NCI-H345 (cell line): ENCODE measurements around the gene MYO5C.
A peak's percentile ranks its signal among the peaks of the same experiment; 100 is the strongest.
"Not testable (repeated sequence)": the region's sequence is repeated elsewhere in the genome, so short reads cannot be mapped to it uniquely, and the experiment has no call there.

Experiments
- DNase-seq: peaks from one replicate; lab custom pipeline; 2025; lab: John Stamatoyannopoulos, UW

Gene MYO5C

GRCh38 chr15:52170199-52170598 is 125.4 kb downstream of the MYO5C start:
- DNase-seq: not testable (repeated sequence)

DNA sequence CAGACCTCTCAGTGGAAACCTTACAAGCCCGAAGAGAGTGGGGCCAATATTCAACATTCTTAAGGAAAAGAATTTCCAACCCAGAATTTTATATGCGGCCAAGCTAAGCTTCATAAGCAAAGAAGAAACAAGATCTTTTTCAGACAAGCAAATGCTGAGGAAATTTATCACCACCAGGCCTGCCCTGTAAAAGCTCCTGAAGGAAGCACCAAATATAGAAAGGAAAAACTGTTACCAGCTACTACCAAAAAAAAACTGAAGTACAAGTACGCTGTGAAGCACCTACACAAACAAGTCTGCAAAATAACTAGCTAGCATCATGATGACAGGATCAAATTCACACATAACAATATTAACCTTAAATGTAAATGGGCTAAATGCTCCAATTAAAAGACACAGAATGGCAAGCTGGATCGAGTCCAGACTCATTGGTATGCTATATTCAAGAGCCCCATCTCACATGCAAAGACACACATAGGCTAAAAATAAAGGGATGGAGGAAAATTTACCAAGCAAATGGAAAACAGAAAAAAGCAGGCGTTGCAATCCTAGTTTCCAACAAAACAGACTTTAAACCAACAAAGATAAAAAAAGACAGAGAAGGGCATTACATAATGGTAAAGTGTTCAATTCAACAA is 130.0 kb downstream of the MYO5C start:
- DNase-seq: peak; percentile 49

- DNase-seq: no peak
Measured at GRCh38 chr15:52164631-52165265, 130.9 kb downstream of the MYO5C start.

DNA sequence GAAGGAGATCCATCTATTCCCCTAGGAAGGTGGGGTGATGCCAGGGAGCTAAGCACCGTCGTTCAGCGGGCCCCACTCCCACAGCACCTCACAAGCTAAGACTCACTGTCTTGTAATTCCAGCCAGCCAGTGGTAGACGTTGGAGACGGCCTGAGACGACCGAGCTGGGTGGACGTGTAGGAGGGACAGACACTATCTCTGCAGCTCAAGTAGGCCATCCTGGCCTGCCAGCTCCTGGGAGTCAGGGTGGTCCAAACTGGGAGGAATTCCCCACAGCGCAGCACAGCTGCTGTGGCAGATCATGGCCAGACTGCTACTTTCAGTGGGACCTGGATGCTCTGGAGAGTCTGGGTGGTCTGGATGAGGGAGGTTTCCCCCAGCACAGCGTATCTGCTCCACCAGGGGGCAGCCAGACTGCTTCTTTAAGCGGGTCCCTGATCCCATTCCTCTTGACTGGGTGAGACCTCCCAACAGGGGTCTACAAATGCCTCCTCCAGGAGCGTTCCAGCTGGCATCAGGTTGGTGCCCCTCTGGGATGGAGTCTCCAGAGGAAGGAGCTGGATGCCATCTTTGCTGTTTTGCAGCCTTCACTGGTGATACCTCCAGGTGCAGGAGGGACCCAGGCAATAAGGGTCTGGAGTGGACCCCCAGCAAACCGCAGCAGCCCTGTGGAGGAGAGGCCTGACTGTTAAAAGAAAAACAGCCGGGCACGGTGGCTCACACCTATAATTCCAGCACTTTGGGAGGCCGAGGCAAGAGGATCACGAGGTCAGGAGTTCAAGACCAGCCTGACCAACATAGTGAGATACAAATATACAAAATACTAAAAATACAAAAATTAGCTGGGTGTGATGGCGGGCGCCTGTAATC is 132.0 kb downstream of the MYO5C start:
- no peak for DNase-seq

GRCh38 chr15:52162876-52163275 is 132.7 kb downstream of the MYO5C start:
- no peak for DNase-seq

DNA sequence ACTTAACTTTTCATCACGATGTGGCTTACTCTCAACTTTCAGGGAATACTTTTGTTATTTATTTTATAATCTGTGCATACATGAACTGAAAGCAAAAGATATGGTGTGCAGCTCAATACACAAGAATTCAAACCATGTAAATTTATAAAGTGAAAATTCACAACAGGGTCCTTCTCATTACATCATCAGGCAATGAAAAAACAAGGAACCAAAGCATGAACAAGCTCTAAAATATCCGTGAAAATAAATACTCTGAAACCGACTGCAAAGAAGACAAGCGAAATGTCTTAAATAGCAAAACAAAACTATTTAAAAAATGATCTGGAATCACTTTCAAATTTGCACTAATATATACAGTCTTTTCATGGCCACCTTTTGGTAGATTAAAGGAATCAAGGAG is 133.3 kb downstream of the MYO5C start:
- no peak for DNase-seq

DNA sequence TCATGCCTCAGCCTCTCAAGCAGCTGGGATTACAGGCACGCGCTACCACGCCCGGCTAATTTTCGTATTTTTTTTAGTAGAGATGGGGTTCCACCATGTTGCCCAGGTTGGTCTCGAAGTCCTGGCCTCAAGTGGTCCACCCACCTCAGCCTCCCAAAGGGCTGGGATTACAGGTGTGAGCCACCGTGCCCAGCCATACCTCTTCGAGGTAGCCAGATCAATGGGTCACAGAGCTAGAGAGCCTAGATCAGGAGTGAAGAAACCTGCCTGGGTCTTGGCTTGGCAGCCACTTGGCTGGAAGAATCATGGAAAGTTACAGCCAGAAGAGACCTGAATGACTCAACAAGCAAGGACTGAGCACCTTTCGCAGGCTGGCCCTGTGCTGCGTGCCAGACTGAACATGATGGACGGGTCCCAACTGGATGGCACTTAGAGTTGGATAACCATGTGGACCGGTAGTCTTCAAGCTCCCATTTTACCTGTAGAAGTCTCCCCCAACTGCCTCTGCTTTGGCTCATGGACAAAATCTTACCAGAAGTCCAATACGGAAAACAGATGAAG is 134.1 kb downstream of the MYO5C start:
- no peak for DNase-seq

- DNase-seq: no peak
Measured at GRCh38 chr15:52159645-52160044, 136.0 kb downstream of the MYO5C start.

DNA sequence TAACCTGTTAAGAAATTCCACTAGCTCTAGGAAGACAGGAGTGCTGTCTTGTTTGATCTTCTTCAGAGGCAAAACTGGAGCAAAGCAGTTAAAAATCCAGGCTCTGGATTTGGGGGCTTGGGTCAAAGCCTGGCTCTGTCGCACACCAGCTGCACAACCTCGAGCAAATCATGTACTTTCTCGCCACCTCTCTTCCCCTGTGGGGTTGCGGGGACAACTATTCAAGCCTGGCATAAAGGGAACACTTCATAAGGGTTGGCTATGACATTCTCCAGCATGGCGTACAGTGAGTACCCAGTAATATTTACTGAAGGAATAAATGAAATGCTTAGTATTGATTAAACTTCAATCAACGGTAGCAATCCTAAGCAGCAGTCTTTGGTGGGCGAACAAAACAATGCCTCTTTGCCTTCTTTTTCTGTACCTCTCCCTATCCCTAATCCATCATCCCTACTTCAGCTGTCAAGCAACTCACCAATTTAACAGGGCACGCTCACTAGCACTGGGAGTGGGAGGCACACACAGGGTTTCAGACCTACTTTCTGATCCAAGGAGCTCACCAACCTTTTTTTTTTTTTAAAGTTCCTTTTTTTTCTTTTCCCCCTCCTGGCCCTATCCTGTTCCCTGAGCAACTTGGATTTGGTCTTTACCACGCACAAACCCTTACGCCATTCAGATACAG is 137.4 kb downstream of the MYO5C start:
- DNase-seq: no peak

- no peak for DNase-seq
Measured at GRCh38 chr15:52155878-52156277, 139.7 kb downstream of the MYO5C start.

DNA sequence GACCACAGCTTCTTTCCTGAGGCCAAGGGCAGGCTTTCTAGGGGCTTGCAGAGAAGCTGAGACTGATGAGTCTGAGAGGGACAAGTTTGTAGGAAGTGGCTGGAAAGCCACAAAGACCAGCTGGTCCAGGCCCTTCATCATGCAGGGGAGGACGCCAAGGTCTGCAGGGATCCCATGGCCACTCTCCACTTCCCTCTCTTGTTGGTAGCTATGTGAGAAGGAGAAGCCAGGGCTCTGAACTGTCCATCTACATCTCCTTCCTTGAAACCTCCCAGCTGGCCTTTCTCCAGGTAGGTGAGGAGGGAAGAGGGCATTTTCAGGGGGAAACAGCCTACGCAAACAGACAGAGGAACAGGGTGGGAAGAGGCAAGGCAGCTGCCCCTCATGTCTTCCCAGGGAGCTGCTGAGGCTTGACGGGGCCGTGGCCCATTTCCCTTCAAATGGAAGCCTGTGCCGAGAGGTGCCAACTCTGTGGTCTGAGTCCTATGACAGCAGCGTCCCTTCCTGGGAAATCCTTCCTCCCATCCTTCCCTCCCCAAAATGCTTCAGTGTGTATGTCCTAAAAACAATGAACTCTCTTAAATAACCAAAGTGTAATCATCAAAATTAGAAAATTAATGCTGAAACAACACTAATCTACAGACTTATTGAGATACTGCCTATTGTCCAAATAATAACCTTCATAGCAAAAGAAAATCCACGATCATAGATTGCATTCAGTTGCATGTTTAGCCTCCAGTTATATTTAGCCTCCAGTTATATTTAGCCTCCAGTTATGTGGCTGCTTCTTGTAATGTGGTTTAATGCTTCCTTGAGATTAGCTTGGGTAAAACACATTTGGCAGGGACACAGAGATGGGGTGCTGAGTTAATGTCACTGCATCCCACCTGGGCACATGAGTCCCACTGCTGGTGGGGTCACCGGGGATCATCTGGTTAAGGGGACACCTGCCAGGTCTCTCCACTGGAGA is 140.4 kb downstream of the MYO5C start:
- DNase-seq: no peak

DNA sequence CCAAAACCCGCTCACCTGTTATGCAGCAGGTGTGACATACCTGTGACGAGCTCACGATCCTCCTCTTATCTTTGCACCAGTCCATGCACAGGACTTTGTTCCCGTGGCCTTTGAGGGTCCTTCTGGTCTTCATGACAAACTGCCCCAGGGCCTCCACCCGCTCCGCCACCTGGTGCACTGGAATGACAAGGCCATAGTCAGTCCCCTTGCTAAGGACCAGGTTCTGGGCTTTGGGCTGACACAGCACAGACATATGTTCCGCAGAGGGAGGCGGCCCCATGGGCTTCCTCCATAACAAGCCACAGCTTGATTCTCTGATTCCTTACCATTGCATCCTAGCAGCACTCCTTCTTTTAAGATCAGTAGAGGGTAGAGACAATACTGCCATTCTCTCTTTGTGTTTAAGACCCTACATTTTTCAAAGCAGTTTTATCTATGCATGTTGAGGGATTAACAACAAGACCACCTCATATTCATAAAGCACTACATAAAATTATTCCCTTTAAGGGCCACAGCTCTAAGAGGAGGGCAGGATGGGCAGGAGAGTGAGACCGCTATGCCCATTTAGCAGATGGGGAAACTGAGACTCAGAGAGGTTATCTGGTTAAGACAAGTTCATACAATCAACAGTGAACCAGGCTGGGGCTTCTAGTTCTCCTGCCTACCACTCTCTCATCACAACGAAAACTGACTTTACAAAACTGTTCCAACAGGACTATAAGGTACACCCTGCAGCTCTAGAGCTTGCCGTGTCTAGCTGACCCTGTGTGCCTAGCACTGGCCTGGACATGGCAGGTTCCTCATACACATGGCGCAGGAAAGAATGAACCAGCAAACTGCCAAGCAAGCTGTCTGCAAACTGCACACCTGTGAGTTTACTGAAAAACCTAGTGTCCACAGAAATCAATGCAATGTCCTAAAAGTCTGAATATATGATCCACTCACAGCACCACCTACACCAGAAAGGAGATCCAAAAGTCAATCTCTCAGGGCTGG is 141.4 kb downstream of the MYO5C start:
- DNase-seq: peak; percentile 12

DNA sequence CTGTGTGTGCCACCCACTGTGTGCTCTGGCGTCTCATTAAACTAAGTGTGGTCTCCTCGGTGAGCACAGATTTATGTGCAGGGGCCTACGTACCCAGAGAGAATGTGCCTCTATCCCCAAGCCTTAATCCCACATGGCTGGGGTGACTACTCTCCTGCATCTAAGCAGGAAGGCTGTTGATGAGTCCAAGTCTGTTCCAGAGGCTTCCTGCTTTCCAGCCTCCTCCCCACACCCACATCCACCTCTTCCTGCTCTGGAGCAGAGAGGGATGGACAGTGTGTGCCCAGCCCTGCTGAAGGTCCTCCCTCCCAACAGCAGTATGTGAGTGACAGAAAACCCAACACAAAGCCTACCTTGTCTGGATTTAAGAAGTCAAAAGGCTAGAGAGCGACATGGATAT is 144.3 kb downstream of the MYO5C start:
- no peak for DNase-seq

DNA sequence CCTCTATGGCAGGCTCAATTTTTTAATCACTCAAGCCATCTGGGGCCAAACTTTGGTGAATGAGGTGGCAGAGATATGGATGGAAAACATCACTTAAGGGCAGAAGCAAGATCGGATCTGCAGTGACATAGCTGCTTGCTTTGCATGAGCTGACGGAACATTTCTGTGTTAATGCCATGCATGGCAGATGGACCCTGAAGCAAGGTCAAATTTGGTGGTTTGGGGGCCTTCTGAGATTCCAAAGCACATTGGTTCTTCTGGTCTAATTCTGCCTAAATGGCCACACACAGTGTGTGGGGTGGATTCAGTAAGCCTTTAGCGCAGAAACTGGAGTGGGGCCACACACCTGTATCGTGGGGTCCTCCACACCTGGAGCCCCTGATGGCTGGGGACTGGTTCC is 144.7 kb downstream of the MYO5C start:
- no peak for DNase-seq

DNA sequence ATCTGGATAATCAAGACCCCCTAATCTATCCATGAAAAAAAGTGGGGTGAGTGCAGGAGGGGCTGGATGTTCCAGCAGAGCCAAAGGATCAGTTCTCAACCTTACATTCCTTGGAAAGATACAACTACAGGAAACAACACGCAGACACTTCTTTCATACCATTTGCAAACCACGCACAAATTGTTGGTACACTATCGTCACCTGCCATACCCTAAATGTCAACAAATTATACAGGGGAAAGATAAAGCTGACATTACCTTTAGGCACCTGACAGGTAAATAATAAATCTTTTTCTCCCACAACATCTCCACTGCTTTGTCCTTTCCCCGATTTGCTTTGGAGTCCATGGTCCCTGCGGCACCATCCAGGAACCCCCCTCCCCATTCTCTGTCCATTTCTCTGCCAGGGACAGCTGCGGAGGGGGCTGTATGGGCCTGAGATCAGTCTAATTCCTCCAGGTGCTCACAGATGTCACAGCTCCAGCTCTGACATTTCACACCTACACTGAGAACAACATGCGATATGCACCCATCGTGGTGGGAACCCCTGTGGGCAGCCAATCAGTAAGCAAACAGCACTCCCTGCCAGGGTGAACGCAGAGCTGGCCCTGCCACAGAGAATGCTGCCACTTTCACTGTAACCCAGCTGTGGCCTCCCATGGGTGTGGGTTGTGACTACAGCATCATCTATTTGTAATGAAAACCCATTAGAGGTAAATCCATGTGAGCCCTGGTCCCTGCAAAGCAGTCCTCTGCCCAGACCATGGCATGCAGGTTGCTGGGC is 145.4 kb downstream of the MYO5C start:
- DNase-seq: no peak

- DNase-seq: no peak
Measured at GRCh38 chr15:52148403-52148802, 147.2 kb downstream of the MYO5C start.

DNA sequence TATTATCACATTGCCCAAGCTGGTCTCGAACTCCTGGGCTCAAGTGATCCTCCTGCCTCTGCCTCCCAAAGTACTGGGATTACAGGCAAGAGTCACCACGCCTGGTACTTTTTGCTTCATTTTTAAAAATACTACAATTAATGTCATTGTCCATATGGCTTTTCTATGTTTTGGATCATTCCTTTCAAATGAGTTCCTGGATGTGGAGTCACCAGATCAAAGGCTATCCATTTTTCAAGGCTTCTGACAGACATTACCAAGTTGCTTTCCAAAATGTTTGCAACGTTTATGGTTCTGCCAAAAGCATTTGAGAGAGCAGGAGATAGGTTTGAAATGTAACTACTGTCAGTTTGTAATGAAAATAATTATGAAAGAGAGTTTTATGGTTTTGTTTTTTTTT is 148.8 kb downstream of the MYO5C start:
- no peak for DNase-seq

DNA sequence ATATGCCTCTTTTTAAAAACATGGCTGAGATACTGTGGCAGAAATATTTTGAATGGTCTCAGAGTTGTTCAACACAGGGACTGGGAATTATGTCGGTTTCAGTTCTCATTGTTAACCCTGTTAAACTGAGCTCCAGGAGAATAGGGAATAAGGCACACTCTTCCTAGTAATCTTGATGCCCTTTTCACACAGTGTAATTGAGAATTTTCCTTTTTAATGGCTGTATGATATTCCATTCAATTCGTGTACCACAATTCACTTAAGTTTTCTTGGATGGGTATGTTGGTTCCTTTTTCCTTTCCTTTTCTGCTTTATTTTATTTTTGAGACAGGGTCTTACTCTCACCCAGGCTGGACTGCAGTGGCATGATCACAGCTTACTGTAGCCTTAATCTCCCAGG is 149.3 kb downstream of the MYO5C start:
- no peak for DNase-seq

DNA sequence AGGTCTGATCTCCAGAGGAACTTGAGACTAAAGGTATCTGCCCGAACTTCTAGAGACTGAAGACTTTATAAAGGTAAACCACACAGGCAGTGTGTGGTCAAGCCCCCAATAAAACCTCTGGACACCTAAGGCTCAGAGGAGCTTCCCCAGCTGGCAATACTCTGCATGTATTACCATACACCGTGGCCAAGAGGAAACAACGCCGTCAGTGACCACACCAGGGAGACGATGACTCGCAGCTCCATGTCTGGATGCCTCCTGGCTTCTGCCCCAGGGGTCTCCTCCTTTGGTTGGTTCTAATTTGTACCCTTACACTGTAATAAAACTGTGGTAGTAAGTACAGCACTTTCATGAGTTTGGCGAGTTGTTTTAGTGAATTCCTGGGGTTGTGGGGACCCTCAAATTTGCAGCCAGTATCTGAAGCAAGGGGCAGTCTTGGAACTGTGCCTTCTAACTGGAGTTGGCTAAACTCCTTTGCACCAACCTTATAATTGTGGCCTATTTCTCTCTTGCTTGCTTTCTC is 150.9 kb downstream of the MYO5C start:
- DNase-seq: no peak
